B cell (primary cell): ENCODE measurements around the gene CRTAC1. TPM values are rescaled to one million over a fixed set of nuclear protein-coding genes. Genes with fewer than 3 reads are reported as not detected.

Source experiments
- ATAC-seq: fragments of 200-7000 bp; cut with Tn5 transposase; one replicate; pipeline ENCODE4 v1.10.0; 2021; ENCODE audit warnings: low read depth, mild to moderate bottlenecking, moderate number of reproducible peaks, moderate library complexity
- CTCF ChIA-PET: fragments of 350-600 bp; sonication (Branson Sonifier 250); formaldehyde crosslinking; loops from one replicate; lab custom pipeline; 2021; ENCODE audit warnings: antibody characterized with exemption, inconsistent platforms; lab: Charles Lee
- POLR2A ChIA-PET: fragments of 350-600 bp; sonication (Branson Sonifier 250); formaldehyde crosslinking; loops from one replicate; lab custom pipeline; 2021; ENCODE audit warnings: antibody characterized with exemption; lab: Charles Lee
- DNase-seq: peaks from one replicate; pipeline ENCODE4 v3.0.0; 2013
- H2AFZ ChIP-seq: 2 replicates; pipeline ENCODE4 v1.6.1; 2012; ENCODE audit warnings: mild to moderate bottlenecking, low read depth, low read length; ENCODE audit not compliant: insufficient read depth, poor library complexity, severe bottlenecking
- H3K27ac ChIP-seq, 2 donors: 1 replicate in 1 of 2; 2 replicates in 1 of 2; pipeline ENCODE4 v1.5.1; 2012 to 2013; ENCODE audit warnings: low read length in 2 of 2, mild to moderate bottlenecking in 2 of 2, moderate library complexity in 1 of 2
- H3K27me3 ChIP-seq, 4 experiments: fragments of 200-600 bp in 1 of 4; sonication (generic) in 1 of 4; replicated peaks in 1 of 4; 1 replicate in 2 of 4; 2 replicates in 2 of 4; pipeline versions ENCODE4 v1.6.1 to v1.7.0; 2013 to 2016; ENCODE audit warnings: low read length in 3 of 4, mild to moderate bottlenecking in 2 of 4, mixed read lengths in 1 of 4, moderate library complexity in 1 of 4; ENCODE audit not compliant: insufficient read depth in 4 of 4, control insufficient read depth in 3 of 4; ENCODE audit errors: control extremely low read depth in 1 of 4
- H3K36me3 ChIP-seq, 2 experiments: replicated peaks in 1 of 2; 1 replicate in 1 of 2; 2 replicates in 1 of 2; pipeline versions ENCODE4 v1.6.1 to v1.7.1; 2013; ENCODE audit warnings: low read length in 1 of 2; ENCODE audit not compliant: insufficient read depth in 2 of 2, control insufficient read depth in 1 of 2; ENCODE audit errors: control extremely low read depth in 1 of 2, extremely low read depth in 1 of 2
- H3K4me1 ChIP-seq, 2 donors: fragments of 200-600 bp in 1 of 2; sonication (generic) in 1 of 2; 1 replicate in 1 of 2; 2 replicates in 1 of 2; pipeline versions ENCODE4 v1.5.1 to v1.6.1; 2013 to 2017; ENCODE audit warnings: low read length in 2 of 2; ENCODE audit not compliant: control insufficient read depth in 2 of 2, insufficient read depth in 2 of 2
- H3K4me2 ChIP-seq: replicated peaks from 2 replicates; pipeline ENCODE3; 2012; ENCODE audit warnings: mild to moderate bottlenecking, low read depth, low read length; ENCODE audit not compliant: poor library complexity, severe bottlenecking
- H3K4me3 ChIP-seq, 5 experiments: fragments of 200-600 bp in 1 of 5; sonication (generic) in 1 of 5; 1 replicate in 3 of 5; 2 replicates in 2 of 5; pipeline versions ENCODE4 v1.5.1 to v1.7.0; 2011 to 2016; ENCODE audit warnings: low read length in 4 of 5, mild to moderate bottlenecking in 4 of 5, low read depth in 2 of 5, control low read depth in 1 of 5, moderate library complexity in 1 of 5; ENCODE audit not compliant: insufficient read depth in 1 of 5; ENCODE audit errors: control extremely low read depth in 1 of 5, extremely low read depth in 1 of 5
- H3K79me2 ChIP-seq: fragments of 200-600 bp; sonication (generic); one replicate; pipeline ENCODE4 v1.6.0; 2016; ENCODE audit warnings: low read length; ENCODE audit not compliant: control insufficient read depth, insufficient read depth
- H3K9ac ChIP-seq: fragments of 200-600 bp; sonication (generic); 2 replicates; pipeline ENCODE4 v1.6.1; 2017; ENCODE audit warnings: mild to moderate bottlenecking, low read length, moderate library complexity
- H3K9me3 ChIP-seq, 3 donors: one replicate each; pipeline versions ENCODE4 v1.6.1 to v1.7.1; 2013; ENCODE audit warnings: low read length in 2 of 3; ENCODE audit not compliant: control insufficient read depth in 2 of 3, insufficient read depth in 1 of 3; ENCODE audit errors: control extremely low read depth in 1 of 3
- H4K20me1 ChIP-seq: 2 replicates; pipeline ENCODE4 v1.6.0; 2012; ENCODE audit warnings: mild to moderate bottlenecking, low read length; ENCODE audit not compliant: insufficient read depth, control insufficient read depth, poor library complexity, severe bottlenecking
- H3K27ac Mint-ChIP-seq: one replicate; pipeline ENCODE4 v1.8.0; 2021; ENCODE audit warnings: mixed read lengths
- H3K27me3 Mint-ChIP-seq: one replicate; pipeline ENCODE4 v1.8.0; 2021; ENCODE audit warnings: mixed read lengths
- H3K4me1 Mint-ChIP-seq: one replicate; pipeline ENCODE4 v1.8.0; 2021; ENCODE audit warnings: mixed read lengths
- H3K4me3 Mint-ChIP-seq: one replicate; pipeline ENCODE4 v1.8.0; 2021; ENCODE audit warnings: mixed read lengths
- H3K9me3 Mint-ChIP-seq: one replicate; pipeline ENCODE4 v1.8.0; 2022; ENCODE audit warnings: mixed read lengths; ENCODE audit not compliant: insufficient read depth
- CTCF ChIP-seq: fragments of 200-600 bp; IDR thresholded peaks from one replicate; pipeline ENCODE4 v1.8.0; 2022; ENCODE audit warnings: antibody characterized with exemption, mild to moderate bottlenecking
- EZH2 ChIP-seq: IDR thresholded peaks from 2 replicates; pipeline ENCODE4 v1.6.1; 2012; ENCODE audit warnings: borderline replicate concordance, low read depth, mild to moderate bottlenecking, moderate library complexity, low read length; ENCODE audit not compliant: insufficient read depth, poor library complexity, severe bottlenecking
- WGBS: methylation state at CpG from one replicate; pipeline ENCODE4 v1.1.5; 2013; ENCODE audit warnings: missing lambda C conversion rate; ENCODE audit not compliant: insufficient coverage; 5-methylcytosine and 5-hydroxymethylcytosine counted together
- intact Hi-C: fragments of 100-400 bp; cut with micrococcal nuclease; formaldehyde crosslinking; loops from one replicate; pipeline ENCODE4 v1.10.0; 2022
- polyA plus RNA-seq: library from polyadenylated mRNA; depleted of rRNA; stranded (reverse); fragments of >200 nt; gene quantifications from 2 replicates; pipeline ENCODE4 v1.2.3, GENCODE V29; 2012
- total RNA-seq, 2 donors: library from RNA; stranded (reverse); fragments of 120-200 nt in 1 of 2; gene quantifications; 1 replicate in 1 of 2; 2 replicates in 1 of 2; pipeline versions ENCODE4 v1.2.3 to v1.2.4, GENCODE V29; 2013 to 2022

Gene CRTAC1
- total and polyA plus RNA-seq, 2 donors (not counting 1 experiment from before 2014, with no cell fraction given) = not detected

DNA sequence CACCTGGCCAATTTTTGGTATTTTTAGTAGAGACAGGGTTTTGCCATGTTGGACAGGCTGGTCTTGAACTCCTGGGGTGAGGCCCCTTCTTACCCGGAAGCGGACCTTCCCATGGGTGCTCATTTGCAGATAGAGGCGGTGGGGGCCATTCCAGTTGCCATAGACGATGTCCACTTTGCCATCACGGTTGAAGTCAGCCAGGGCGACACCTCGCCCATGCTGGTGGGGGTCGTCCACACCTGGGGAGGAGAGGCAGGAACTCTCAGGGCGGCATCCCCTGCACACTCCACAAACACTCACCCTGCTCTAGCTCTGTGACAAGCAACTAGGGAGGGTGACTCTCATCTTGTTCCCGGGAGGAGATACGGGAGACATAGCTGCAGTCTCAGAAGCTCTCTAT is 125.8 kb downstream of the CRTAC1 start:
- Histone ChIP-seq H3K27me3 (peaks cover 0 to 7% (median 2%) of the 10 kb centered on the region in 4 experiments), H2AFZ (no peak overlapping the region), H3K27ac (no peak overlapping the region), H3K9ac (no peak overlapping the region), H4K20me1 (no peaks in the 10 kb centered on the region), H3K9me3 (no peaks in the 10 kb centered on the region), H3K4me1 (no peaks in the 10 kb centered on the region), H3K4me2 (no peak overlapping the region), H3K36me3 (no peaks in the 10 kb centered on the region), H3K4me3 (no peak overlapping the region), H3K79me2 (no peaks in the 10 kb centered on the region)
- ATAC-seq (no peak), DNase-seq (no peak)
- no peaks in the 10 kb centered on the region for H3K9me3 Mint-ChIP-seq
- peaks cover 27% of the 10 kb centered on the region for H3K27me3 Mint-ChIP-seq
- no peak overlapping the region for H3K27ac Mint-ChIP-seq
- WGBS = 96% methylated on average over 8 of the region's 11 CpGs
- ChIA-PET POLR2A (no interaction called here), CTCF (interaction anchor here (0.6 to 2.2 kb wide), 2 partner anchors 10 to 186 kb away, joined by 3 to 12 read pairs; no protein-coding TSS in a partner anchor)
- H3K4me3 Mint-ChIP-seq = no peak overlapping the region
- TF ChIP-seq EZH2 = no peak
- no peak for TF ChIP-seq CTCF
- H3K4me1 Mint-ChIP-seq = no peaks in the 10 kb centered on the region
- intact Hi-C loops = no loop called here

- Histone ChIP-seq H4K20me1 (no peaks in the 10 kb centered on the region), H3K9me3 (no peaks in the 10 kb centered on the region), H3K4me3 (no peak overlapping the region), H3K9ac (no peak overlapping the region), H2AFZ (no peak overlapping the region), H3K27me3 (peaks cover 0 to 7% (median 2%) of the 10 kb centered on the region in 4 experiments), H3K36me3 (no peaks in the 10 kb centered on the region), H3K79me2 (no peaks in the 10 kb centered on the region), H3K27ac (no peak overlapping the region), H3K4me1 (no peaks in the 10 kb centered on the region), H3K4me2 (no peak overlapping the region)
- ATAC-seq = no peak
- ChIA-PET CTCF (interaction anchor here (1.3 to 2.2 kb wide), 2 partner anchors 10 to 221 kb away, joined by 4 to 12 read pairs; no protein-coding TSS in a partner anchor), POLR2A (no interaction called here)
- peaks cover 27% of the 10 kb centered on the region for H3K27me3 Mint-ChIP-seq
- TF ChIP-seq EZH2 = no peak
- no peak for TF ChIP-seq CTCF
- H3K9me3 Mint-ChIP-seq = no peaks in the 10 kb centered on the region
- intact Hi-C loops = no loop called here
- no peak for DNase-seq
- no CpG with 5 or more reads among the region's 5 CpGs for WGBS
- no peak overlapping the region for H3K4me3 Mint-ChIP-seq
- H3K27ac Mint-ChIP-seq = no peak overlapping the region
- no peaks in the 10 kb centered on the region for H3K4me1 Mint-ChIP-seq
Observed at GRCh38 chr10:97904018-97904381, 126.4 kb downstream of the CRTAC1 start.
